IPS-NIHi7 (cell line): ENCODE measurements around the gene ZNF710.

Experiments used
- DNase-seq: peaks from one replicate; pipeline ENCODE4 v3.0.0; 2012; ENCODE audit warnings: mixed read lengths; ENCODE audit errors: extremely low spot score

ZNF710 gene

DNA sequence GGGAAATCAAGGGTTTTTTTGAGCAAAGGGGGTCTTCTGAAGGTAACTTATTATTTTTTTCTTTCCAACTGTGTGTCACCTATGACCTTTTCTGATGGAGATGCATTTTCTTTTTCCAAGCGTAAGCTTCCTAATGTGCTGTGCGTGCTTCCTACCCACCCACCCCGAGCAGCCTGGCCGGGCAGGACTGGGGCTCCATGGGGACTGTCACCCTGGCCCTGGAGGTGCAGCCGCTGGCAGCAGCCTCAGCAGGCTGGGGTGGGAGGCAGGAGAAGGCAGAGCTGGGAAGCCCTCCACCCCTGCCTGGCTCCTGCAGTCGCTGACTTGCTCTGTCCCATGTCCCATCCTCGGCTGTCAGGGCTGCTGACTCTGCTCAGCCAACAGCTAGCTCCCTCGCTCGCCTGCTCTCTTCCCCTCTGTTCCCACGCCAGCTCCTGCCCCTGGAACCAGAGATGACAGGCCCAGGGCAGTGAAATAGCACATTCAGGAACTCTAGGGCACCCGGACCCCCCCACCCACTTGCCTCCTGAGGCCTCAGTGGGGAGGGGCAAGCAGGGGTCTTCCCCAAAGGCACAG is 79.8 kb downstream of the ZNF710 start:
- no peak for DNase-seq

DNA sequence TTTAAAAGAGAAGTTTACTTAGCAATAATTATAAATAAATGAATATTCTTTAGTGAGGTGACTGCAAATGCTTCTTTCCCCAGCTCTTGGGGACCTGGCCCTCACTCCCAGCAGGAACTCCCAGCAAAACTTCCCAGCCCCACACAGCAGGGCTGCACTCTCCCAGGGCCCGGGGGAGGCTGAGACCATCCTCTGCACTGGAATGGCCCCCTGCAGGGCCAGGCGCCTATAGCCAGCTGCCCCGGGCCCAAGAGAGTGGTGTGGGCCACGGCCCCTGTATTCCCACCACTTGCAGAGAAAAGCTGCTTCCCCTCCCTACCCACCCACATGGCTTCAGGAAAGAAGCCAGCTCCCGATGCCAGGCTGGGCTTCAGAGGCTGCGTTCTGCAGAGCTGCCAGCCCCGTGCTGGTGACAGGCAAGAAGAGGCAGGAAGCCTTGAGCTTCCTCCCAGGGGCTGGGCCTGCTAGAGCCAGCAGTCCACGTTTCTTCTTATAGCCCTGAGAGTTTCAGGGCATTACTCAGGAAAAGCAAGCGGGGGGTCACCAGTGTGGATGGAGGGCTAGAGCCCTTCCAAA is 81.1 kb downstream of the ZNF710 start:
- DNase-seq, result no peak

GRCh38 chr15:90083419-90083818 is 82.3 kb downstream of the ZNF710 start:
- DNase-seq, result no peak

DNA sequence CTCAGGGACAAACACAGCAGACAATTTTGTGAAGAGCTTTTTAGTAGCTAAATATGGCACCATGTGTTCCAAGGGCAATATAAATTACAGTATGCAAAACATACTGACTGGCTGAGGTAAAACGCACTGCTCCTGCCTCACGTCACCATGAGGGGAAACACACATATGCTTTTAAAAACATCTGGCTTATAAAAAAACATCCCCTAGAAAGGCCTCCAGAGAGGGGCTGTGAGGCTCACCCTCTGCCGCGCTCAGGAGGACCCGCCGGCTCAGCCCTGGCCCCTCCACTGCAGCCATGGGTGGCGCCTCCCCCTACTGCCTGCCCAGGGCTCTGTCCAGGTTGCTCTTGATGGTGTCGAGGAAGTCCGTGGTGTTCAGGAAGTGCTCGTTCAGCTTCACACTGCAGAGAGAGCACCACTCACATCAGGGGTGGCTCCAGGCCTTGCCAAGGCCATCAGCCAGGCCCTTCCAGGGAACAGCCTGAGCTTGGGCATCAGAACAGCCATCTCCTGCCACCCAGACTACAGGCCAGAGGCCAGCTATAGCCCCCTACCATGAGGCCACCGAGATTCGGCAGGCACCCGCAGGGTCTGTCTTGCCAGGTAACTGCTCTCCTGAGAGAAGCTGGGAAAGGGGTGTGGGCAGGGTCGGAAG is 83.0 kb downstream of the ZNF710 start:
- DNase-seq, result no peak

GRCh38 chr15:90084876-90085423 is 83.8 kb downstream of the ZNF710 start:
- DNase-seq, result no peak

DNA sequence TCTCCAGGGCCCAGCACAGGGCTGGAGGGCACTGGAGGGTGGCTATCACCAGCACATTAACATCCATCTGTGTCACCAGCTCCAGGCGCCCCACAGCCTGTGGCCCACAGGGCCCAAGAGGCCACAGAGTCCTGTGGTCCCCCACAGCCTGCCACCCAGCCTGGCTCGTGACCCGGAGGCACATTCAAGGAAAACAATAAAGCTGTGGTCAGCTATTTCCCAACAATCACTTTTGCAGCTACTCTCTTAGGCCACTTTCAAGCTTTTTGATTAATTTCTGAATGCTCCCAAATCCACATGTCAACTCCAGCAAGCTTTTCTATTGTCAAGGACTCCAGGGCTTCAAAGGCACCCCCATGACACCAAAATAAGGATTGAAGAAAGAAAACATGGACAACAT is 84.4 kb downstream of the ZNF710 start:
- no peak for DNase-seq

DNA sequence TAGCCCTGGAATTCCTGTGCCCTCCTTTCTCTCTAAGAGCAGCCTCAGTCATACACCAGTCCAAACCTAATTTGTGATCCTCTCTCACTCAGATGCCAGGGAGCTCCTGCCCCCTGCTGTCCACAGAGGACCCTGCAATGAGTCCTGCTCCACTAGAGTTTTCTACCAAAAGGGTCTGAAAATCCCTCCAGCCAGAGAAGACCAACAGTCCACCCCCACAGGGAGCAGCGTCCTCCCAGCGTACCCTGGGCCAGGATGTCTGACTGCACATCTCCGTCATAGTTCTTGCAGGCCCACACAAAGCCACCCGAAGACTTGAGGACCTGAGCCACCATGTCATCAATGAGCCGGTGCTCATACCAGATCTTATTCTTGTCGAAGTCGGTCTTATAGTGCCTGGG is 85.7 kb downstream of the ZNF710 start:
- peak; percentile 64 for DNase-seq

DNA sequence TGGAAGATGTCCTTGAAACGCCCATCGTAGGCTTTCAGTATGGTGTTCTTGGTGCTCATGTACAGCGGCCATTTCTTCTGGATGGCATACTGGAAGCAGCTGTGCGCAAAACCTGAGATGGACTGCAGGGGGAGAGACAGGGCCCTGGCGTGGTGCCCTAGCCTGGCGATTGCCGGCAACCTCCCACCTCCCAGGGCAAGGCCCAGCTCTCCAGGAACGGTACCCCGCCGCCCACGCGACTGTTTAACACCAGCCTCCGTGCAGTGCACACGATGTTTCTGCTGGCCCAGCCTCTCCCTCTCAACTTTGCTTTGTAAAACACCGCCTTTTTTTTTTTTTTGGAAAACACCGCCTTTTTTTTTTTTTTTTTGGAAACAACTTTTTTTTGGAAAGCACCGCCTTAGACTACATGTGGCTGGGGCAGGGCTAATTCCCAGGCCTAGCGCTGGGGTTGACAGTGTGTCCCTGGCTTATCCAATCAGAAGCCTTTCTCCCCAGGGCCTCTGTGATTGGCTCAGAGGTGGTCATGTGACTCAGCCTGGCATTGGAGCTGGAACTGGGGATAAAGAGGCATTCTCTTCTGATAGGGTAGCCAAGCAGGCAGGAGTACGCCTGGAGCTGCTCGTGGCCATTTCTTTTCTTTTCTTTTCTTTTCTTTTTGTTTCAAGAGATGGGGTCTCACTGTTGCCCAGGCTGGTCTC is 86.5 kb downstream of the ZNF710 start:
- DNase-seq, result peak; percentile 57

DNA sequence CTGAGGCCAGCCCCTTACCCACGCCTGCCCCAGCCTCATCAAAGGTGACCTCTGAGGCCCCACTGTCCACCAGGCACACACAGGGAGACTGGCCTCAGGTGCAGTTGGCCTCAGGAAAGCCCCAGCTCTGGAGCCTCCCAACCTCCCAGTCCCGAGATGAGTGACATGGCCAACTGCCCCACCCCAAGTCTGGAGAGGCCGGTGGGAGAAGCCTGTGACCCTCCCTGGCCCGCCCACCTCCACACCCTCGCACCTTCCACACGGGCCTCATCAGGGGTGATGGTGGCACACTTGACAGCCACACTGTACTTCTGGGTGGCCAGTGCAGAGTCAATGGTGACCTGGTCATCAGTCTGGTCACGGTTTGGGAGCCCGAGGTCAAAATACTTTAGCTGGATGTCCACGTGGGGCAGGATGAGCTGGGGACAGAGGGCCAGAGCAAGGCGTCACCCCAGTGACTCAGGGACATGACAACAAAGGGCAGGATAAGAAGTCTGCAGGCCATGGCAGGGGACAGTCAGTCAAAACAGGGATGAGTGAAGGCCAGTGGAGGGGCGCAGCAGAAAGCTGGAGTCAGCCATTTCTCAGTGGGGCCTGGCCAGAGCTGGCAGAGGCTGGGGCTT is 89.2 kb downstream of the ZNF710 start:
- DNase-seq, result no peak

GRCh38 chr15:90091156-90091931 is 90.2 kb downstream of the ZNF710 start:
- no peak for DNase-seq

DNA sequence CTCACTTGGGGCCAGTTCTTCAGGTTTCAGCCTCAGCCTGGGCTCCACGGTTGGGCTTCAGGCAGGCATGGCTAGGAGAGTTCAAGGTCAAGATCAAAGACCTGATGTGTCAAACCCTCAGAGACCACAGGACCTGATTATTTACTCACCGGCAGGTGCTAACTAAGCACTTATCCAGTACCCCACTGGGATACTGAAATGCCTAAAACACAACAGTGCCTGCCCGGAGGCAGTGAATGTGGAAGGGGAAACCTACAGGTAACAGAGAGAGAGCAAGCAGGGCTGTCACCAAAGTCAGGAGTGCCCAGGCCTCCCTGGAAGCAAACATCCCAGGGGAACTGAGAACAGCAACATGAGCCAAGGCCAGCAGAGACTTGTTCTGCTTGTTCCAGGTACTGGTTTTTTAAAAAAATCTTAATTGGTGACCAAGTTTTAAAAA is 94.4 kb downstream of the ZNF710 start:
- DNase-seq, result peak; percentile 64

GRCh38 chr15:90097475-90097874 is 96.4 kb downstream of the ZNF710 start:
- DNase-seq, result no peak

- no peak for DNase-seq
Observed at GRCh38 chr15:90099072-90099867, 98.1 kb downstream of the ZNF710 start.

GRCh38 chr15:90099868-90100831 is 99.0 kb downstream of the ZNF710 start:
- DNase-seq, result no peak

DNA sequence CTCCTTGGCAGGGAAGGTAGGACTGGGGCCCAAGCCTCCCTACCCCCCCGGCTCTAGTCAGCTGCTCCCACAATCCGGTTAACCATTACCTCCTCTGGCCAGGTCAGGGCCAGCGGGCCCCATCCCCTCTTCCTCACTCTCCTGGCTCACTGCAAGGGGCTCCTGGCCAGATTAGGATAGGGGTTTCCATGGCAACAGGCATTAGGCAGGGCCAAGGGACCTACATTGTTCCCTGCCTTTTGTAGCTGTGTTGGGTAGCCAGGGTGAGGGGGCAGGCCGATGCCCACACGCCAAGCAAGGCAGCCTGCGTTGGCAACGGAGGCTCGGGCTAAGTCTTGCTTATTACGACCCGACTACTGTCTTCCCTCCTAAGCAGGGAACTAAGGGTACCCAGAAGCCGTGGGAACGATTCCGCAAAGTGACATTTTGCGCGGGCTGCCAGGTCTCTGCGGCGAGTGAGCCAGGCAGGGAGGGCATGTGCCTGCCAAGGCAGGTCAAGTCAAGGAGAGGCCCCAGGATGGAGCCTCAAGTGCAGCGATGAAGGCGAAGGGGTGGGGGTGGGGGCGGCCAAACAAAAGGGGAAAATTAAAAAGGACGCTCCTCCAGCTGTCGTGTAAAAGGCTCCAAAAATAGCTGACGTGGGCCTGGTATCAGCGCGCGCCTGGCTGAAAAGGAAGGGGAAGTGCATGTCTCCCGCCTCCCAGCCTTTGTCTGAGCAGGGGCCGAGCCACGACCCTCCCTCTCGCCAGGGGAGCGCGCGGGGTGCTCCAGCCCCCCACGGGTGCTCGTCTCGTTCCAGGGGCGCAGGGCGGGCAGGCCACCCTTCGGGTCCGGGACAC is 100.2 kb downstream of the ZNF710 start:
- DNase-seq, result peak; percentile 48

DNA sequence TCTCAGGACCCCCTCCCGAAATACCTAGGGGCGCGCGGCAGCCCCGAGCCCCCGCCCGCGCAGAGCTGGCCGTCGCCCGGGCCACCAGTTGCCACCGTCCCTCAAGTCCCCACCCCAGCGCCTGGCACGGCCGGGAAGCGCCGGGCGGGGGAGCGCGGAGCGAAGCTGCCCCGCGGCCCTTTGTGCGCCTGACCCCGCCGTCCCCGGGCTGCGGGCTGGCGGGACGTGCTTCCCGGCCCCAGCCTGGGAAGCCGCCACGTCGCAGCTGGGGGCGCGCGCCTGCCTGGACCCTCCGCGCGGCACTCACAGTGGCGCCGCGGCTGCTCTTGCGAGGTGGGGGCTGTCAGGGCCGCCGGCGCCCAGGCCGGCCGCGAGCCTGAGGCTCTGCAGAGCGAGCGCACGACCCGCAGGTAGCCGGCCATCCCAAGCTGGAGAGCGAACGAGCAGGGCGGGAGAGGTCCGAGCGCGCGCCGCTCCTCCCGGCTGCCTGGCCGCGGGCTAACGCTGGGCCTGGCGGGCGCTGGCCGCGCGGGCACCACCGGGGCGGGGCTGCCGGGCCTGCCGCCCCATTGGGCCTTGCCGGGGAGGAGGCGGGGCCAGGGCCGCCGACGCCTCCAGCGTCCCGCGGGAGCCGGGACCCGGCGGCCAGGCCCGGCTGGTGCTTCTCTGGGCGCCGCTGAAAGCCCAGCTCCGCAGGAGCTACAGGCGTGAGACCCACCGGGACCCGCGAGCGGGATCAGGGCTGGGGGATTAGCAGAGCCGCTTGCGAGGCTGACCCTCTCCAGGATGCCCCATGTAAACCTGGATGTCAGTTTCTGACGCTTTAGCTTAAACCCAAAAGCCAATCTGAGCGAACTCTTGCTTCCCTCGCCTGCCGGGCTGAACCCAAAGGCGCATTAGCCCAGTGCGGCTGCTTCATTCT is 101.1 kb downstream of the ZNF710 start, which contains the start of gene IDH2:
IDH2 (minus strand) TSS at position 500 of the 922 bp plus-strand sequence; CDS start at position 422, 78 bp downstream.
- peak; percentile 96 for DNase-seq

DNA sequence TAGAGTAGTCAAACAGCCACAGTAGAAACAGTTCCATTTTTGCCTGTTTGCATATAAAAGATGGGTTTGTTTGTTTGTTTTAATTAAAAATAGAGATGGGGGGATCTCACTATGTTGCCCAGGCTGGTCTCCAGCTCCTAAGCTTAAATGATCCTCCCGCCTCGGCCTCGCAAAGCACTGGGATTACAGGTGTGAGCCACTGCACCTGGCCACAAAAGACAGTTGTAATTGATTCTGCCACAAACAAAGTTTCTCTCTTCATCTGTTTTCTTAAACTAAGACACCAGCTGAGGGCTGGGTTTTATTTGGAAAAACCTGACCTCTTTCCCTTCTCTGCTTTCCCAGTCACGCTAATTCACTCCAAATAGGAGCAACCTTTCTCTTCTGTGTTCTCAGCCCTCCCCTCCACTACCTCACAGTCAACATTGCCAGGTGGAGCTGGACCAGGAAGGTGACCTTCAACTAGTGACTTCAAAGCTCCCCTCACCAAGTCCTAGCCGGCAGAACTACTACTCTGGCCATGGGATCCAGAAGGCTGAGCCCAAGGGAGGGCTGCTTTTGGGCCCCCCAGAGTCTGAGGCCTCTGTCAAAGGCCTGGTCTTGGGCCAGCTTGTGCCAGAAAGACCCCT is 102.7 kb downstream of the ZNF710 start:
- DNase-seq, result no peak
